Right renal cortex interstitium (tissue), 3 donors: ENCODE data around the gene IL1RAPL1. TPM values are rescaled to one million over a fixed set of nuclear protein-coding genes. Genes with fewer than 3 reads are reported as not detected.

ENCODE experiments used
- DNase-seq, 3 donors: peaks; one replicate each; pipeline ENCODE4 v3.0.0-alpha.2; 2013; ENCODE audit warnings: low read depth in 3 of 3, low spot score in 2 of 3
- polyA plus RNA-seq, 3 donors: library from polyadenylated mRNA; unstranded; fragments of 120-200 nt; gene quantifications; one replicate each; pipeline ENCODE4 v1.2.1, GENCODE V29; 2013; ENCODE audit not compliant: insufficient read length in 3 of 3

Gene IL1RAPL1
- 1 to 10 TPM; 2.3 to 3.6 (median 2.7) TPM for polyA plus RNA-seq

- peak in 1 of 3 donors; percentile 42 for DNase-seq
Observed at GRCh38 chrX:28586981-28587551, at the start of gene IL1RAPL1. Gene IL1RAPL1 (plus strand): TSS chrX:28587446.

GRCh38 chrX:28542791-28543190 lies 44.5 kb upstream of the IL1RAPL1 start:
- no peak for DNase-seq

- no peak for DNase-seq
Observed at GRCh38 chrX:28549838-28550237, 37.4 kb upstream of the IL1RAPL1 start.

GRCh38 chrX:28550331-28550872 lies 36.8 kb upstream of the IL1RAPL1 start:
- no peak for DNase-seq

GRCh38 chrX:28552322-28552721 lies 34.9 kb upstream of the IL1RAPL1 start:
- DNase-seq, result no peak

- DNase-seq, result no peak
Observed at GRCh38 chrX:28552882-28553829, 34.1 kb upstream of the IL1RAPL1 start.

- DNase-seq, result no peak
Observed at GRCh38 chrX:28576117-28576516, 11.1 kb upstream of the IL1RAPL1 start.

- DNase-seq, result no peak
Observed at GRCh38 chrX:28581522-28581921, 5.7 kb upstream of the IL1RAPL1 start.

- DNase-seq, result no peak
Observed at GRCh38 chrX:28582511-28582910, 4.7 kb upstream of the IL1RAPL1 start.

- no peak for DNase-seq
Observed at GRCh38 chrX:28584025-28584424, 3.2 kb upstream of the IL1RAPL1 start.

- no peak for DNase-seq
Observed at GRCh38 chrX:28585767-28586166, 1.5 kb upstream of the IL1RAPL1 start.

GRCh38 chrX:28586286-28586685 lies 960 bp upstream of the IL1RAPL1 start:
- no peak for DNase-seq

GRCh38 chrX:28589046-28589445 lies 1.8 kb downstream of the IL1RAPL1 start:
- DNase-seq, result no peak

GRCh38 chrX:28590396-28590795 lies 3.1 kb downstream of the IL1RAPL1 start:
- DNase-seq, result no peak

GRCh38 chrX:28591542-28591941 lies 4.3 kb downstream of the IL1RAPL1 start:
- no peak for DNase-seq

GRCh38 chrX:28595346-28595745 lies 8.1 kb downstream of the IL1RAPL1 start:
- DNase-seq, result no peak

- no peak for DNase-seq
Observed at GRCh38 chrX:28599957-28600356, 12.7 kb downstream of the IL1RAPL1 start.

GRCh38 chrX:28609003-28609402 lies 21.8 kb downstream of the IL1RAPL1 start:
- DNase-seq, result no peak

GRCh38 chrX:28609917-28610613 lies 22.8 kb downstream of the IL1RAPL1 start:
- no peak for DNase-seq

- DNase-seq, result no peak
Observed at GRCh38 chrX:28610746-28611145, 23.5 kb downstream of the IL1RAPL1 start.

- DNase-seq, result no peak
Observed at GRCh38 chrX:28613558-28613957, 26.3 kb downstream of the IL1RAPL1 start.
